ENCODE data around the gene PDZRN4.

Gene PDZRN4

GRCh38 chr12:41419131-41419893 is 231.2 kb downstream of the PDZRN4 start:
- Histone ChIP-seq H3K4me3 (no peak overlapping the region), H3K27ac (no peak overlapping the region)
- no peak for DNase-seq (ENCODE audit: low spot score)
- TF ChIP-seq CTCF (IDR thresholded peaks at IDR 0.05) = no peak

- DNase-seq (ENCODE audit: low spot score) = no peak
- TF ChIP-seq CTCF (IDR thresholded peaks at IDR 0.05) = no peak
- no peak overlapping the region for H3K27ac ChIP-seq
- no peak overlapping the region for H3K4me3 ChIP-seq
These were observed 236.5 kb downstream of the PDZRN4 start for GRCh38 chr12:41424651-41425050.

GRCh38 chr12:41433460-41433859 is 245.3 kb downstream of the PDZRN4 start:
- no peak for TF ChIP-seq CTCF (IDR thresholded peaks at IDR 0.05)
- no peak overlapping the region for H3K27ac ChIP-seq
- no peak overlapping the region for H3K4me3 ChIP-seq
- DNase-seq (ENCODE audit: low spot score) = no peak

GRCh38 chr12:41436076-41436475 is 248.0 kb downstream of the PDZRN4 start:
- TF ChIP-seq CTCF (IDR thresholded peaks at IDR 0.05) = no peak

GRCh38 chr12:41437563-41437962 is 249.4 kb downstream of the PDZRN4 start:
- DNase-seq (ENCODE audit: low spot score) = no peak
- no peak overlapping the region for H3K27ac ChIP-seq
- H3K4me3 ChIP-seq = no peak overlapping the region
- no peak for TF ChIP-seq CTCF (IDR thresholded peaks at IDR 0.05)

More at GRCh38 chr12:41436076-41436475, 248.0 kb downstream of the PDZRN4 start:
- Histone ChIP-seq H3K4me3 (no peak overlapping the region), H3K27ac (no peak overlapping the region)
- DNase-seq (ENCODE audit: low spot score) = no peak

GRCh38 chr12:41438854-41439541 is 250.9 kb downstream of the PDZRN4 start:
- no peak for DNase-seq (ENCODE audit: low spot score)
- H3K27ac ChIP-seq = no peak overlapping the region
- no peak overlapping the region for H3K4me3 ChIP-seq
- TF ChIP-seq CTCF (IDR thresholded peaks at IDR 0.05) = no peak

GRCh38 chr12:41439801-41440200 is 251.7 kb downstream of the PDZRN4 start:
- no peak for TF ChIP-seq CTCF (IDR thresholded peaks at IDR 0.05)
- DNase-seq (ENCODE audit: low spot score) = no peak
- no peak overlapping the region for H3K27ac ChIP-seq

More at GRCh38 chr12:41439801-41440200, 251.7 kb downstream of the PDZRN4 start:
- H3K4me3 ChIP-seq = no peak overlapping the region

All from coronary artery (tissue), 2 donors.